ENCODE data around the gene GMEB2.

- TF ChIP-seq, protein P1, sequence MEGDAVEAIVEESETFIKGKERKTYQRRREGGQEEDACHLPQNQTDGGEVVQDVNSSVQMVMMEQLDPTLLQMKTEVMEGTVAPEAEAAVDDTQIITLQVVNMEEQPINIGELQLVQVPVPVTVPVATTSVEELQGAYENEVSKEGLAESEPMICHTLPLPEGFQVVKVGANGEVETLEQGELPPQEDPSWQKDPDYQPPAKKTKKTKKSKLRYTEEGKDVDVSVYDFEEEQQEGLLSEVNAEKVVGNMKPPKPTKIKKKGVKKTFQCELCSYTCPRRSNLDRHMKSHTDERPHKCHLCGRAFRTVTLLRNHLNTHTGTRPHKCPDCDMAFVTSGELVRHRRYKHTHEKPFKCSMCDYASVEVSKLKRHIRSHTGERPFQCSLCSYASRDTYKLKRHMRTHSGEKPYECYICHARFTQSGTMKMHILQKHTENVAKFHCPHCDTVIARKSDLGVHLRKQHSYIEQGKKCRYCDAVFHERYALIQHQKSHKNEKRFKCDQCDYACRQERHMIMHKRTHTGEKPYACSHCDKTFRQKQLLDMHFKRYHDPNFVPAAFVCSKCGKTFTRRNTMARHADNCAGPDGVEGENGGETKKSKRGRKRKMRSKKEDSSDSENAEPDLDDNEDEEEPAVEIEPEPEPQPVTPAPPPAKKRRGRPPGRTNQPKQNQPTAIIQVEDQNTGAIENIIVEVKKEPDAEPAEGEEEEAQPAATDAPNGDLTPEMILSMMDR (IDR thresholded peaks at IDR 0.05): no peak
- TF ChIP-seq POLR2AphosphoS5 (IDR thresholded peaks at IDR 0.05) (no peak), POLR2A (IDR thresholded peaks at IDR 0.05) (no peak)
Observed at GRCh38 chr20:63673951-63674350, 47.0 kb upstream of the GMEB2 start.
